HG02759 (cell line): Measurements from ENCODE around the gene TRIM52.

ENCODE experiments used
- ATAC-seq: cut with Tn5 transposase; IDR thresholded peaks from one replicate; pipeline ENCODE4 v1.9.1; 2021; ENCODE audit warnings: mild to moderate bottlenecking, moderate library complexity; ENCODE audit not compliant: unreplicated experiment

Gene TRIM52

GRCh38 chr5:181259283-181259682, 1.7 kb downstream of the TRIM52 start:
- ATAC-seq, result no peak

GRCh38 chr5:181258576-181258975, 2.4 kb downstream of the TRIM52 start:
- ATAC-seq, result no peak

GRCh38 chr5:181255836-181256578, 4.9 kb downstream of the TRIM52 start:
- no peak for ATAC-seq

GRCh38 chr5:181255276-181255675, 5.7 kb downstream of the TRIM52 start:
- ATAC-seq, result no peak

- ATAC-seq, result no peak
Measured at GRCh38 chr5:181248277-181248676, 12.7 kb downstream of the TRIM52 start.

GRCh38 chr5:181246276-181247049, 14.5 kb downstream of the TRIM52 start:
- ATAC-seq, result peak; percentile 54

GRCh38 chr5:181245427-181246275, 15.3 kb downstream of the TRIM52 start:
- ATAC-seq, result peak; percentile 5

GRCh38 chr5:181243564-181244343, 17.2 kb downstream of the TRIM52 start, which contains the start of gene RACK1:
RACK1 (minus strand) TSS chr5:181243906; CDS start chr5:181243800, 106 bp downstream.
- peak; percentile 61 for ATAC-seq

GRCh38 chr5:181243018-181243563, 17.9 kb downstream of the TRIM52 start:
- ATAC-seq, result no peak

- ATAC-seq, result no peak
Measured at GRCh38 chr5:181242031-181242451, 18.9 kb downstream of the TRIM52 start.

- ATAC-seq, result no peak
Measured at GRCh38 chr5:181241393-181241975, 19.5 kb downstream of the TRIM52 start.

GRCh38 chr5:181239062-181239663, 21.8 kb downstream of the TRIM52 start:
- no peak for ATAC-seq

GRCh38 chr5:181237729-181238385, 23.1 kb downstream of the TRIM52 start:
- no peak for ATAC-seq

GRCh38 chr5:181236954-181237641, 23.8 kb downstream of the TRIM52 start:
- no peak for ATAC-seq

GRCh38 chr5:181236471-181236870, 24.5 kb downstream of the TRIM52 start:
- ATAC-seq, result no peak

GRCh38 chr5:181235689-181236366, 25.1 kb downstream of the TRIM52 start:
- ATAC-seq, result no peak

- no peak for ATAC-seq
Measured at GRCh38 chr5:181235323-181235688, 25.6 kb downstream of the TRIM52 start.
